Heart left ventricle (tissue), 16 donors: ENCODE data around the gene WDPCP. TPM values are rescaled to one million over a fixed set of nuclear protein-coding genes. Genes with fewer than 3 reads are reported as not detected.
"Not testable (repeated sequence)": the region's sequence is repeated elsewhere in the genome, so short reads cannot be mapped to it uniquely, and the experiment has no call there.

ENCODE experiments used
- ATAC-seq, 4 donors: fragments of 200-7000 bp; cut with Tn5 transposase; one replicate each; pipeline ENCODE4 v1.9.1; 2020 to 2022; ENCODE audit warnings: moderate library complexity in 4 of 4, mild to moderate bottlenecking in 3 of 4, moderate number of reproducible peaks in 1 of 4
- DNase-seq, 5 donors: peaks; one replicate each; pipeline ENCODE4 v3.0.0-alpha.2; 2020
- H3K27ac ChIP-seq, 12 donors: fragments of 200-600 bp; sonication (generic) in 4 of 12; one replicate each; pipeline versions ENCODE4 v1.5.0 to v1.8.0; 2016 to 2022; ENCODE audit warnings: mild to moderate bottlenecking in 2 of 12
- H3K27me3 ChIP-seq, 9 donors: fragments of 200-600 bp; sonication (generic) in 2 of 9; one replicate each; pipeline versions ENCODE4 v1.5.1 to v1.8.0; 2016 to 2022; ENCODE audit warnings: mild to moderate bottlenecking in 3 of 9
- H3K36me3 ChIP-seq, 9 donors: fragments of 200-600 bp; sonication (generic) in 2 of 9; one replicate each; pipeline versions ENCODE4 v1.5.0 to v1.8.0; 2018 to 2022; ENCODE audit warnings: mild to moderate bottlenecking in 2 of 9
- H3K4me1 ChIP-seq, 12 donors: fragments of 200-600 bp; sonication (generic) in 4 of 12; one replicate each; pipeline versions ENCODE4 v1.5.0 to v1.8.0; 2016 to 2022; ENCODE audit warnings: mild to moderate bottlenecking in 3 of 12
- H3K4me3 ChIP-seq, 12 donors: fragments of 200-600 bp; sonication (generic) in 4 of 12; one replicate each; pipeline versions ENCODE4 v1.5.0 to v1.8.0; 2017 to 2022; ENCODE audit warnings: mild to moderate bottlenecking in 9 of 12, moderate library complexity in 4 of 12
- H3K9me3 ChIP-seq, 12 donors: fragments of 200-600 bp; sonication (generic) in 4 of 12; one replicate each; pipeline versions ENCODE4 v1.5.0 to v1.8.0; 2016 to 2022; ENCODE audit warnings: mild to moderate bottlenecking in 1 of 12
- CTCF ChIP-seq, 12 donors: fragments of 200-600 bp; sonication (generic) in 4 of 12; IDR thresholded peaks; one replicate each; pipeline versions ENCODE4 v1.5.0 to v1.8.0; 2018 to 2022; ENCODE audit warnings: antibody characterized with exemption in 12 of 12, mild to moderate bottlenecking in 5 of 12
- POLR2A ChIP-seq, 2 donors: fragments of 450-650 bp; IDR thresholded peaks; one replicate each; pipeline ENCODE4 v1.6.1; 2017; ENCODE audit warnings: antibody characterized with exemption in 2 of 2, mild to moderate bottlenecking in 2 of 2, moderate library complexity in 2 of 2
- WGBS, 4 donors: extraction: QIAGEN DNeasy Blood & Tissue Kit in 2 of 4; methylation state at CpG; one replicate each; pipeline versions ENCODE4 v1.1.5 to v1.1.7; 2013 to 2018; 5-methylcytosine and 5-hydroxymethylcytosine counted together
- intact Hi-C, 10 donors: fragments of 100-400 bp; cut with DNase I; formaldehyde crosslinking; loops; one replicate each; pipeline versions ENCODE4 v1.11.1 to v1.14.2; 2022
- polyA plus RNA-seq, 2 donors: library from polyadenylated mRNA; stranded (reverse); fragments of 200-250 nt; gene quantifications; one replicate each; pipeline ENCODE4 v1.2.3, GENCODE V29; 2013
- total RNA-seq, 9 donors: library from RNA; depleted of rRNA in 2 of 9; stranded (reverse); fragments of >200 nt in 2 of 9; fragmentation: NEBNext Ultra II Directional in 3 of 9; extraction: Animal tissue kit (Norgen Biotek cat#: 25700) in 3 of 9; gene quantifications; one replicate each; pipeline versions ENCODE4 v1.1.0 to v1.2.4, GENCODE V29; 2016 to 2023
- donor health status: ischemic (EF 13 %, LVEDD 7.1; RV severe dilation, severe dysfunction).
- donor health status: healthy with polysubstance abuse.
- donor health status: DM: no; HTN: yes; CAD: no.
- donor health status: DM: no; HTN: no; CAD: no.
- donor health status: ischemic (EF 25% LVEDD 6.9; RV normal size, moderate dysfunction).
- donor health status: ischemic (EF 25% LVEDD 5.7; RV mildly dilated, moderate dysfunction).
- donor health status: healthy.
- donor health status: DM: yes; HTN: yes; CAD: no.
- donor health status: ischemic (EF 35%, LVEDD 5.7; RV mildly dilated, moderate dysfunction).
- donor health status: nonischemic (EF 11% LVEDD 7.7; RV severe dilation, severe dysfunction).
- donor health status: DM: yes; HTN: yes; CAD: no.
- donor health status: PGD.
- donor health status: ischemic (EF 29% LVEDD 5.4; RV normal size, mild dysfunction).
- donor health status: nonischemic (EF 23%, LVEDD 6.1; RV moderate dilation, normal function).

WDPCP gene
- total and polyA plus RNA-seq, 11 donors, result 3.2 to 32.2 (median 16.5) TPM

- DNase-seq (no peak), ATAC-seq (peak in 1 of 4 donors; percentile 58)
- no peaks in the 10 kb centered on the region for H3K27me3 ChIP-seq
- intact Hi-C loops, result no loop called here
- H3K36me3 ChIP-seq, result no peaks in the 10 kb centered on the region
- H3K4me1 ChIP-seq, result peaks cover 0 to 24% (median 13%) of the 10 kb centered on the region in 12 donors
- H3K4me3 ChIP-seq, result no peak overlapping the region
- TF ChIP-seq CTCF (IDR thresholded peaks at IDR 0.05) (no peak), POLR2A (IDR thresholded peaks at IDR 0.05) (no peak)
- peak overlapping the region in 5 of 12 donors; percentile 15 to 41 (median 23) for H3K27ac ChIP-seq
- H3K9me3 ChIP-seq, result peaks cover 0 to 5% (median 0%) of the 10 kb centered on the region in 12 donors
Observed at GRCh38 chr2:63576546-63576945, 11.7 kb downstream of the WDPCP start.

GRCh38 chr2:63573726-63574345 is 14.4 kb downstream of the WDPCP start:
- intact Hi-C loops, H3K4me3 ChIP-seq, H3K27ac ChIP-seq, H3K36me3 ChIP-seq, H3K27me3 ChIP-seq, DNase-seq, ATAC-seq: not testable (repeated sequence)
- H3K9me3 ChIP-seq, result peaks cover 0 to 11% (median 0%) of the 10 kb centered on the region in 12 donors
- 91 to 96% (median 95%) methylated on average over 13 of the region's 13 CpGs for WGBS, 4 donors
- H3K4me1 ChIP-seq, result peaks cover 0 to 16% (median 6%) of the 10 kb centered on the region in 12 donors

GRCh38 chr2:63573026-63573425 is 15.3 kb downstream of the WDPCP start:
- H3K27me3 ChIP-seq, ATAC-seq, DNase-seq, H3K27ac ChIP-seq, H3K4me3 ChIP-seq, H3K36me3 ChIP-seq, intact Hi-C loops: not testable (repeated sequence)
- 95 to 98% (median 96%) methylated on average over 3 of the region's 3 CpGs for WGBS, 4 donors
- Histone ChIP-seq H3K4me1 (peaks cover 0 to 16% (median 6%) of the 10 kb centered on the region in 12 donors), H3K9me3 (peaks cover 0 to 19% (median 3%) of the 10 kb centered on the region in 12 donors)

- TF ChIP-seq POLR2A (IDR thresholded peaks at IDR 0.05) (no peak), CTCF (IDR thresholded peaks at IDR 0.05) (no peak)
- WGBS, 4 donors, result 64 to 73% (median 67%) methylated on average over 2 of the region's 2 CpGs
- intact Hi-C loops, result no loop called here
Observed at GRCh38 chr2:63572001-63572400, 16.3 kb downstream of the WDPCP start.

GRCh38 chr2:63571291-63571690 is 17.0 kb downstream of the WDPCP start:
- no peak for TF ChIP-seq POLR2A (IDR thresholded peaks at IDR 0.05)
- H3K27me3 ChIP-seq, result no peaks in the 10 kb centered on the region
- no peak overlapping the region for H3K4me3 ChIP-seq
- H3K27ac ChIP-seq, result no peak overlapping the region
- no peaks in the 10 kb centered on the region for H3K36me3 ChIP-seq
- ATAC-seq (no peak), DNase-seq (no peak)
- intact Hi-C loops, result no loop called here
- 43 to 59% (median 53%) methylated on average over 2 of the region's 2 CpGs for WGBS, 4 donors
- peaks cover 0 to 8% (median 5%) of the 10 kb centered on the region in 12 donors for H3K4me1 ChIP-seq
- peaks cover 0 to 35% (median 3%) of the 10 kb centered on the region in 12 donors for H3K9me3 ChIP-seq

More at GRCh38 chr2:63572001-63572400, 16.3 kb downstream of the WDPCP start:
- H3K4me3 ChIP-seq, result no peak overlapping the region
- ATAC-seq, result no peak
- peaks cover 0 to 12% (median 5%) of the 10 kb centered on the region in 12 donors for H3K4me1 ChIP-seq
- no peak for DNase-seq
- no peaks in the 10 kb centered on the region for H3K36me3 ChIP-seq
- no peak overlapping the region for H3K27ac ChIP-seq
- peaks cover 0 to 28% (median 3%) of the 10 kb centered on the region in 12 donors for H3K9me3 ChIP-seq
- no peaks in the 10 kb centered on the region for H3K27me3 ChIP-seq

GRCh38 chr2:63569740-63570139 is 18.5 kb downstream of the WDPCP start:
- ATAC-seq, result no peak
- intact Hi-C loops, result no loop called here

More at GRCh38 chr2:63569740-63570139, 18.5 kb downstream of the WDPCP start:
- no peak overlapping the region for H3K4me3 ChIP-seq
- no peaks in the 10 kb centered on the region for H3K36me3 ChIP-seq
- no peaks in the 10 kb centered on the region for H3K27me3 ChIP-seq
- TF ChIP-seq CTCF (IDR thresholded peaks at IDR 0.05) (no peak), POLR2A (IDR thresholded peaks at IDR 0.05) (no peak)
- DNase-seq, result no peak
- no peak overlapping the region for H3K27ac ChIP-seq
- H3K4me1 ChIP-seq, result peaks cover 0 to 8% (median 2%) of the 10 kb centered on the region in 12 donors
- H3K9me3 ChIP-seq, result peaks cover 0 to 37% (median 3%) of the 10 kb centered on the region in 12 donors
